Retinal pigment epithelial cell (primary cell): ENCODE results near the gene PARD3.

Source experiments
- DNase-seq: peaks from one replicate; pipeline ENCODE4 v3.0.0-alpha.2; 2010; ENCODE audit warnings: low read depth
- H3K4me3 ChIP-seq: 2 replicates; pipeline ENCODE4 v1.5.1; 2011; ENCODE audit warnings: mild to moderate bottlenecking, low read length, control low read depth, moderate library complexity
- TF ChIP-seq, protein P1 (sequence below): conservative IDR thresholded peaks from 2 replicates; pipeline ENCODE4 v1.5.1; 2011; ENCODE audit warnings: low read depth, low read length, control low read depth, inconsistent platforms

Gene PARD3

GRCh38 chr10:34374356-34375045 is 440.6 kb downstream of the PARD3 start:
- TF ChIP-seq, protein P1, sequence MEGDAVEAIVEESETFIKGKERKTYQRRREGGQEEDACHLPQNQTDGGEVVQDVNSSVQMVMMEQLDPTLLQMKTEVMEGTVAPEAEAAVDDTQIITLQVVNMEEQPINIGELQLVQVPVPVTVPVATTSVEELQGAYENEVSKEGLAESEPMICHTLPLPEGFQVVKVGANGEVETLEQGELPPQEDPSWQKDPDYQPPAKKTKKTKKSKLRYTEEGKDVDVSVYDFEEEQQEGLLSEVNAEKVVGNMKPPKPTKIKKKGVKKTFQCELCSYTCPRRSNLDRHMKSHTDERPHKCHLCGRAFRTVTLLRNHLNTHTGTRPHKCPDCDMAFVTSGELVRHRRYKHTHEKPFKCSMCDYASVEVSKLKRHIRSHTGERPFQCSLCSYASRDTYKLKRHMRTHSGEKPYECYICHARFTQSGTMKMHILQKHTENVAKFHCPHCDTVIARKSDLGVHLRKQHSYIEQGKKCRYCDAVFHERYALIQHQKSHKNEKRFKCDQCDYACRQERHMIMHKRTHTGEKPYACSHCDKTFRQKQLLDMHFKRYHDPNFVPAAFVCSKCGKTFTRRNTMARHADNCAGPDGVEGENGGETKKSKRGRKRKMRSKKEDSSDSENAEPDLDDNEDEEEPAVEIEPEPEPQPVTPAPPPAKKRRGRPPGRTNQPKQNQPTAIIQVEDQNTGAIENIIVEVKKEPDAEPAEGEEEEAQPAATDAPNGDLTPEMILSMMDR: no peak
- DNase-seq: no peak
- no peak overlapping the region for H3K4me3 ChIP-seq

GRCh38 chr10:34373211-34373610 is 441.9 kb downstream of the PARD3 start:
- no peak for DNase-seq
- no peak overlapping the region for H3K4me3 ChIP-seq
- TF ChIP-seq, protein P1: no peak

GRCh38 chr10:34372509-34372908 is 442.6 kb downstream of the PARD3 start:
- DNase-seq: no peak
- TF ChIP-seq, protein P1: no peak
- no peak overlapping the region for H3K4me3 ChIP-seq

DNA sequence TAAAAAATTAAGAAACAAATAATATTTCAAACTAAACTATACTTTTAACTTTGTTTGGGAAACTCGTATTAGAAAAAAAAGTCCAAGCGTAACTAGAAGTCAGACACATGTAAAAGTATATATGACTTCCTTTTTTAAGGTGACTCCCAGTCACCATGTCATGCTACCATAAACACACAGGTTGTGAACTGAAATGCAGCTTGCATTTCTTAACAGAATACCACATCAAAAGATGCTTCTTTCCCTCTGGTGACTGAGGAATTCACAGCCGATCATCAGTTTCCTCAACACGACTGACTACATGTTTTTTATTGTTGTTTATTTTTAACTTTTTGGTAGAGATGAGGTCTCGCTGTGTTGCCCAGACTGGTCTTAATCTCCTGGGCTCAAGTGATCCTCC is 445.0 kb downstream of the PARD3 start:
- DNase-seq: no peak
- TF ChIP-seq, protein P1: no peak
- H3K4me3 ChIP-seq: no peak overlapping the region

DNA sequence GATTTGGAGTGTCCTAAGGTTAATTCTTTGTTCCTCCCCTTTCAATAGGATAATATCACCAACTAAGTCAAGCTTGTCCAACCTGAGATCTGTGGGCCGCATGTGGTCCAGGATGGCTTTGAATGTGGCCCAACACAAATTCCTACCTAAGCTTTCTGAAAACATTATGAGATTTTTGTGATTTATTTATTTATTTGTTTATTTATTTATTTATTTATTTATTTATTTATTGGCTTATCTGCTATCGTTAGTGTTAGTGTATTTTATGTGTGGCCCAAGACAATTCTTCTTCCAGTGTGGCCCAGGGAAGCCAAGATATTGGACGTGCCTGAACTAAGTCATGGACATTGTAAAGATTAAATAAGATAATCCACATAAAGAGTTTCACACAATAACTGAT is 446.0 kb downstream of the PARD3 start:
- DNase-seq: no peak
- no peak overlapping the region for H3K4me3 ChIP-seq
- TF ChIP-seq, protein P1: no peak

GRCh38 chr10:34364253-34365037 is 450.7 kb downstream of the PARD3 start:
- TF ChIP-seq, protein P1: no peak
- no peak overlapping the region for H3K4me3 ChIP-seq

DNA sequence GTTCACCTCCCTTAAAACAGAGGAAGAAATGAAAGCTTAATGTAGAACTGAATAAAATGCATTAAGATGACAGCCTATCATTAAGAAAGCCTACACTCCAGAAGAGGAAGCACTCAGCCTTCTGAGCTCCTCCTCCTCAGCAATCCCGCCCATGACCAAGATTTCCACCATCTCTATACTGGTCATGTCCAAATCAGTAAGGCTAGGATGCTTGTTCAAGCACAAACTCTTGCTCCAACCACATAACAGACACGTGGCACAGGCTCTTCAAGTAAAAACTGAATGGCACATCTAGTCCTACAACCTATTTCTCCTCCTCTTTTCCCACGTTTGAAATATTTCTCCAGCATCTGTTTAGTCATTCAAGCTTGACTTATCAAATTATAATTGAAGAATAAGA is 454.1 kb downstream of the PARD3 start:
- TF ChIP-seq, protein P1: no peak
- DNase-seq: no peak
- H3K4me3 ChIP-seq: no peak overlapping the region

More at GRCh38 chr10:34364253-34365037, 450.7 kb downstream of the PARD3 start:
- DNase-seq: no peak
